Fibroblast of skin of right biceps (primary cell): ENCODE results near the gene CNNM2.

Experiments used
- DNase-seq: peaks from one replicate; pipeline ENCODE4 v3.0.0-alpha.2; 2013

CNNM2 gene

GRCh38 chr10:102917962-102918816 lies at the start of gene CNNM2:
Gene CNNM2, plus strand, starts transcription at chr10:102918294. Its CDS starts 187 bp downstream, at chr10:102918481.
- DNase-seq = peak; percentile 100

DNA sequence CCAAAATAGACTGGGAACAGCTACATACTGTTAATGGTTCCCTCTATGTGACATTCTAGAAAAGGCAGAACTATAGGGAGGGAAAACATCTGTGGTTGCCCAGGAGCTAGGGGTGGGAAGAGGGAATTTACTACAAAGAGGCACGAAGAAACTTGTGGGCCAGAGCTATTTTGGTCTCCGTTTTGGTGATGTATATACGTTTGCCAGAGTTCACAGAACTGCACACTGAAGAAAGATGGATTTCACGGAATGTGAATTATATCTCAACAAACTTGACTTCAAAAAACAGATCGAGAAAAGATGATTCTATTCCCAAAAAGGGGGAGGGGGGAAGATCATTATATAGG lies 49.2 kb upstream of the CNNM2 start:
- DNase-seq = peak; percentile 28

DNA sequence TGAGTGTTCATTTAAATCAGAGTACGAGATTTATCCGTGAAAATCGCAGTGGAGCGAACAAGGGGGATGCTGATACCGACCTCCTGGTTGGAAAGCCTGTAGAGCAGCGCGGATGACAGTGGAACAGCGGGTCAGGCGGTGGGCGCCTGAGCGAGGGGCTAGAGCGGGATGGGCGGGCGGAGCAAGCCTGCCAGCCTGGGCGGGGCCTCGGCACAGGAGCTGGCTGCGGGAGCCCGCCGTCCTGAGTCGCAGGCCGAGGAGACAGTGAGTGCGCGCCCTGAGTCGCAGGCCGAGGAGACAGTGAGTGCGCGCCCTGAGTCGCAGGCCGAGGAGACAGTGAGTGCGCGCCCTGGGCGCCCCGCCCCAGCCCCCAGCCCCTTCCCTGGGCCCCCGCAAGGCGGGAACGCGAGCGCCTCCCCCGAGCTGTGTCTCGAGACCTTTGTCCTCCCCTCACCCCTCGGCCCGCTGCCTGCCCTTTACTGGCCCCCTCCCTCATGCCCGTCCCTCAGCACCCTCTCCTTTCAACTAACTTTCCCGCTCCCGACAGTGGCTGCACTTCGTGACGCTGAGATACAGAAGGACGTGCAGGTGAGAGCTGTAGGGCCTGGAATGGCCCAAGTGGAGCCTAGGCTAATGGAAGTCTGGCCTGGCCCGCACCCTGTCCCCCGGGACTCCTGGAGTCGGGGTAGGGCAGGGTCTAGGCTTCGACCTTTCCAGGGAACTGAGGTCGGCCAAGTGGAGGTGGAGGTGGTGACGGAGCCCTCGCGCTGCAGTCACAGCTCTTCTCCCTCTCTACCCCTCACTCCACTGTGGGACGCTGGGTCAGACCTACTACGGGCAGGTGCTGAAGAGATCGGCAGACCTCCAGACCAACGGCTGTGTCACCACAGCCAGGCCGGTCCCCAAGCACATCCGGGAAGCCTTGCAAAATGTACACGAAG lies 48.6 kb upstream of the CNNM2 start, which contains the start of gene AS3MT:
TSS of gene AS3MT (plus strand) at position 213 of the 941 bp plus-strand sequence. CDS start at position 336, 123 bp downstream.
- peak; percentile 40 for DNase-seq

GRCh38 chr10:102870221-102870620 lies 47.9 kb upstream of the CNNM2 start:
- no peak for DNase-seq

GRCh38 chr10:102872163-102872562 lies 45.9 kb upstream of the CNNM2 start:
- DNase-seq = peak; percentile 15

DNA sequence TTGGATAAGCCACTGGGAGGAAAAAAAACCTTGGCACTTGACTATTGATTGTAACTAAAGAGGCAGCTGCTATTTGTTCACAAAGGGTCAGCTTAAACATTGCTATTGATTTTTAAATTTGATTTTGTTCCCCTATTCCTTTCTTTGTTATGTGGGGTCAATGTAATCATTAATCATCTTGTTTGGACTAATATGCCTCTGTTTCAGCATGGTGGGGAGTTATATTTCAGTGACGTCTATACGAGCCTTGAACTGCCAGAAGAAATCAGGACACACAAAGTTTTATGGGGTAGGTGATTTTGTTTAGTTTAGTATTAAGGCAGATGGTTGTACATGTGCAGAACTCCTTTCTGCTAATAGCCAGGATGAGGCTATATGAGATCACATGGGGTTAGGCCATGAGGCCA lies 41.3 kb upstream of the CNNM2 start:
- no peak for DNase-seq

DNA sequence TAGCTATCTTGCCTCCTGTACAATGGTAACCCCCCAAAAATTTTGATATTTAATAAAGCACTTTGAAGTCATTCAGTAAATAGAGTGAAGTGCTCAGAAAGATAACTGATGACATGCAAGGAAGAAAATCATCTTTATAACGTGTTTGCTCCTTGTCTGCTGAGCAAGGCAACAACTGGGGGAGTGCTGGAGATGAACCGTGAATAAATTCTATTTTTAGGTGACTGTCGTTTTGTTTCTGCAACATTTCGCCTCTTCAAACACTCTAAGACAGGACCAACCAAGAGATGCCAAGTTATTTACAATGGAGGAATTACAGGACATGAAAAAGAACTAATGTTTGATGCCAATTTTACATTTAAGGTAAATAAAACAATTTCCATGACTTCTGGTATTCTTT lies 39.5 kb upstream of the CNNM2 start:
- DNase-seq = no peak

GRCh38 chr10:102880256-102880655 lies 37.8 kb upstream of the CNNM2 start:
- no peak for DNase-seq

DNA sequence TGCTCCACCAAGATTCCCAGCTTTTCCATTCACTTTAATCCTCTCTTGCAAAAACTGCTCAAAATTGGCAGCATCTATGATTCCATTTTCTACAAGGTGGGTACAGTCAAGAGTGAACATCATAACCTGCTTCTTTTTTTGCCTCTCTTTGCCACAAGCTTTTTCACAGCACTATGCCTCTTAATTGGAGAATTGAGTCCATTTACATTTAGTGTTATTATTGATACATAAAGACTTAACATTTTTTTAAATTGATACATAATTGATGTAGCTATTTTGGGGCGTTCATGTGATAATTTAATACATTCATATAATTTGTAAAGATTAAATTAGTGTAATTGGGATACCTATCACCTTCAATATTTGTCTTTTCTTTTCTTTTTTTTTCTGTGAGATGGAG lies 30.0 kb upstream of the CNNM2 start:
- no peak for DNase-seq

DNA sequence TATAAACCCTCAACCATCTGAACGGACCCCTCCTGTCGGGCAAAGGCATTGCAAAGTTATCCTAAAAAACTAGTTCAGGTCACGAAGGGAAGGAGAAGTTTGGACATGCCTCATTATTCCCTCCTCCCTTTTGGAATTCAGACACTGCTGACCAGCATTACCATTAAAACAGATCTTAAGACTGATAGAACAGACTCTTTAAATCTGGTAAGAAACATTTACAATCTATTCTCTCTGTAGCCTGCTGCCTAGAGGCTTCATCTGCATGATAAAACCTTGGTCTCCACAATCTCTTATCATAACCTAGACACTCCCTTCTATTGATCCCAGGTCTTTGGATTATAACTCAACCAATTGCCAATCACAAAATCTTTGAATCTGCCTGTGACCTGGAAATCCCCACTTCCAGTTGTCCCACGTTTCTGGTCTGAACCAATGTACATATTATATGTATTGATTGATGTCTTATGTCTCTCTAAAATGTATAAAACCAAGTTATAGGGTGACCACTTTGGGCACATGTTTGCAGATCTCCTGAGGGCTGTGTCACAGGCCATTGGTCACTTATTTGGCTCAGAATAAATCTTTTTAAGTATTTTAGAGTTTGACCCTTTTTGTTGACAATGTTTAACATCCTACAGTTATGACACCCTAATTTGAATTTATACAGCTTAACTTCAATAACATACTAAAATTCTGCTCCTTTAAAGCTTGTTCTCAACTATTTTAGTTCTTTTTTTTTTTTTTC lies 23.5 kb upstream of the CNNM2 start:
- DNase-seq = no peak

- no peak for DNase-seq
Observed at GRCh38 chr10:102900006-102900405, 18.1 kb upstream of the CNNM2 start.

DNA sequence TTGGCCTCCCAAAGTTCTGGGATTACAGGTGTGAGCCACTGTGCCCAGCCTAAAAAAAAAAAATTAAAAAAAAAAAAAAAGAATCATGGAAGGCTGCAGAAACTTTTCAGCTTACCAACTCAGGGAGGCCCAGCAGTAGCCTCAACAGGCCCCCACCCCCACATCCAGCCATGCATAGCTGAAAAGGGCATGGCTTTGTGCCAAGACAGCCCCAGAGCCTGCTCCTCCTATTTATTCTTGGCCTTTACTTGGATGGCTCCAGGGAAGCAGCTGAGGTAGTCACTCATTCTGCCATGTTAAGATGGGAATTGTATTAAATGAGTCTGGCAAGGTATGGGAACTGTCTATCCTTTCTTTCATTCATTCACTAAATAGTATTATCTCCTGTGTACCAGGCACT lies 13.7 kb upstream of the CNNM2 start:
- no peak for DNase-seq

DNA sequence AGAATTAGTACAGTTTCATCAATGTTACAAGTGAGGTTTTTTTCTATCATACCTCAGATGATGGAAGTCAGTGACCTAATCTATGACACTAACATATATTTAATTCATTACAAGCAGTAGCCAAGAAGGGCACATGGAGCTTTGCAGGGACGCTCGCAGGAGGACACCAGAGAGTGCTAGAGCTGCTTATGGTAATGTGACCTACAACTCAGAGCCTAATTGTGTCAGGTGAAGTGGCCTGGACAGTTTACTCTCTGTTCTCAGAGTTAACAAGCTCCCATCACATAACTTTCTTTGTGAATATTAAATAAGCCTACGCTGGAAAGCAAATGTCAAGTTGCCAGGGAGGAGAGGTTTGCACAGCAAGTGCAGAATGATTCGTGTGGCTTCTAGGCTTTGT lies 11.6 kb upstream of the CNNM2 start:
- no peak for DNase-seq

DNA sequence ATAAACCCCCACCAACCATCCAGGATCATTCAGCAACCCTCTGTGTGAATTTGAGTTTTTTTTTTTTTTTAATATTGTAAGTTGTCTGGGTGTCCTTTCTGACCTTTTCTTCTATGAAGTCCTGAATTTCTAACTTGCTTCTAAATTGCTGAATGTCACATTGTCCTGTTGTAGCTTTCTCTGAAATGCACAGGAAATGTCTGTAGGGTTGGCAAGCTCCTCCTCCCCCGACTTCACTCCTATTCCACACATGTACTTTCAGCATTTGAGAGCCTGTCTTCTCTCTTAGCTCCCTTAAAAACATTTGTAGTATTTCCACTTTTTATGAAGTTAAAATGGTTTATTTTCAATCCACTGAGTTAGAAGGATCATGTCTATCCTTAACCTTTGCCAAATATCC lies 3.3 kb upstream of the CNNM2 start:
- no peak for DNase-seq

DNA sequence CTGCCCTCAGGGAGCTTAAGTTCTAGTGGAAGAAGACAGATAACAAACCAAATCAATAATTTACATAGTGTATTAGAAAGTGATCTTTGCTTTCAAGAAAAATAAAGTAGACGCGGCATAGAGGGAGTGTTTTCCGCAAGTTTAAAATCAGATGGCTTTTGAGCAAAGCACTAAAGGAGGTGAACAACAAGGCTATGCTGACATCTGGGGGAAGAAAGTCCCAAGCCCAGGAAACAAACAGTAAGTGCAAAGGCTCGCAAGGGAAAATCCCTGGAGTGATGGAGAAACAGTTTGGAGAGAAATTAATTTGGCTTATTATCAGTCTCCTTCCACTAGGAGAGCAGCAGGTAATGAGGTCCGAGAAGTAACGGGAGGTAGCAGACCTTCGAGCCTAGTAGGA lies 1.9 kb upstream of the CNNM2 start:
- no peak for DNase-seq

DNA sequence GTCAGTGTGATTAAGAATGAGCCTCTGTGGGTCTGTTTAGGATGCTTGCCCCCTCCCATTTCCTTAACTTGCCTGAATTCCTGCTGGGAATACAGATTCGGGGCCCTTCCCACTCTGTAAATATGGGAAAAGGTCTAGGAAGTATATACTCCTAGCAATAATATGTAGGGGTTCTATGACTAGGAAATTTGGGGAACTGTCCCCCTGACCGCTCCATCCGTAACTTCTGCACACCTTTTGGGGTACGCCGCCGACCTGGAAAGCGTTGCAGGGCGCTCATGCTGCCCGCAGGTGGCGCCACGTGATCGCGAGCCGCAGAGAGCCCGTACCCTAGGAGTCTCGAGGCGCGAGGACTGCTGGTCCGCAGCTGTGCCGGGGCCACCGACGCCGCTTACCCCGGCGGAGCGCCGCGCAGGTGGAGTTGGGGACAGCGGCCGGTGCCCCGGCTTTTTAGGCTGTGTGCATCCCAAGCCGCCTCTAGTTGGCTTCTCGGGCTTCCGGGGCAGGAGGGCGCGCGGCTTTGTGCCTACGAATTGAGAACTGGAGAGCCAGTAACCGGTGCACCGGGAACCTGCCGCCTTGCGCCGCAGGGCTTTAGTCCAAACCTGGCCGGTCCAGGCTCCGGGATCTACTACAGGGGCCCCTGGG lies 656 bp upstream of the CNNM2 start:
- DNase-seq = peak; percentile 60

DNA sequence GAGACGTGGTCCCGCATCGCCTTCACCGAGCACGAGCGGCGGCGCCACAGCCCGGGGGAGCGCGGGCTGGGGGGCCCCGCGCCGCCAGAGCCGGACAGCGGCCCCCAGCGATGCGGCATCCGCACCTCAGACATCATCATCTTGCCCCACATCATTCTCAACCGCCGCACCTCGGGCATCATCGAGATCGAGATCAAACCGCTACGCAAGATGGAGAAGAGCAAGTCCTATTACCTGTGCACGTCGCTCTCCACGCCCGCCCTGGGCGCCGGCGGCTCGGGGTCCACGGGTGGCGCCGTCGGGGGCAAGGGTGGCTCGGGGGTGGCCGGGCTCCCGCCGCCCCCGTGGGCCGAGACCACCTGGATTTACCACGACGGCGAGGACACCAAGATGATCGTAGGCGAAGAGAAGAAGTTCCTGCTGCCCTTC lies 737 bp downstream of the CNNM2 start:
- no peak for DNase-seq

DNA sequence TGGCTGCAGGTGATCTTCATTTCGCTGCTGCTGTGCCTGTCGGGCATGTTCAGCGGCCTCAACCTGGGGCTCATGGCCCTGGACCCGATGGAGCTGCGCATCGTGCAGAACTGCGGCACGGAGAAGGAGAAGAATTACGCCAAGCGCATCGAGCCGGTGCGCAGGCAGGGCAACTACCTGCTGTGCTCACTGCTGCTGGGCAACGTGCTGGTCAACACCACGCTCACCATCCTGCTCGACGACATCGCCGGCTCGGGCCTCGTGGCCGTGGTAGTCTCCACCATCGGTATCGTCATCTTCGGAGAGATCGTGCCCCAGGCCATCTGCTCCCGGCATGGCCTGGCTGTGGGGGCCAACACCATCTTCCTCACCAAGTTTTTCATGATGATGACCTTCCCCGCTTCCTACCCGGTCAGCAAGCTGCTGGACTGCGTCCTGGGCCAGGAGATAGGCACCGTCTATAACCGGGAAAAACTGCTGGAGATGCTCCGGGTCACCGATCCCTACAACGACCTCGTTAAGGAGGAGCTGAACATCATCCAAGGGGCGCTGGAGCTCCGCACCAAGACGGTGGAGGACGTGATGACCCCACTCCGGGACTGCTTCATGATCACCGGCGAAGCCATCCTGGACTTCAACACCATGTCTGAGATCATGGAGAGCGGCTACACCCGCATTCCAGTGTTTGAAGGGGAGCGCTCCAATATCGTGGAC lies 1.3 kb downstream of the CNNM2 start:
- DNase-seq = no peak

- no peak for DNase-seq
Observed at GRCh38 chr10:102919992-102920739, 2.1 kb downstream of the CNNM2 start.

GRCh38 chr10:102923601-102924000 lies 5.5 kb downstream of the CNNM2 start:
- DNase-seq = no peak

DNA sequence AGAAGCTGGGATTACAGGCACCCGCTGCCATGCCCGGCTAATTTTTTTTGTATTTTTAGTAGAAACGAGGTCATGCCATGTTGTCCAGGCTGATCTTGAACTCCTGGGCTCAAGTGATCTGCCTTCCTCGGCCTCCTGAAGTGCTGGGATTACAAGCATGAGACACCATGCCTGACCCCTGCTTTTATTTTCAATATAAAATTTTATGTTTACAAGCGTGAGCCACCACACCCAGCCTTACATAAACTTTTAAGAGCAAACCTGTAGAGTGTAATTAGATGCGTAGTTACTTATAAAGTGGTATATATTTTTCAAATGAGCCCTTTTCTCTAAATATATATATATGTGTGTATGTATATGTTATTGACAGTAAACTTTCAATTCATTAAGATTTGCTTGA lies 8.7 kb downstream of the CNNM2 start:
- DNase-seq = no peak
